Caco-2 (cell line): ENCODE data around the gene COQ4. TPM values are rescaled to one million over a fixed set of nuclear protein-coding genes. Genes with fewer than 3 reads are reported as not detected.
A peak's percentile ranks its signal among the peaks of the same experiment; 100 is the strongest.

Source experiments
- BruUV-seq: library from RNA; stranded (reverse); fragments of 400-500 nt; replicated peaks from 2 replicates; lab custom pipeline; 2021; lab: Mats Ljungman, UMichigan
- CTCF ChIA-PET: fragments of 300-600 bp; sonication (Branson Sonifier 250); formaldehyde crosslinking; loops from one replicate; lab custom pipeline; 2022; ENCODE audit warnings: antibody characterized with exemption; lab: Charles Lee
- POLR2A ChIA-PET: fragments of 300-600 bp; sonication (Branson Sonifier 250); formaldehyde crosslinking; loops from one replicate; lab custom pipeline; 2022; ENCODE audit warnings: antibody characterized with exemption; lab: Charles Lee
- DNase-seq, 2 experiments: peaks; one replicate each; pipeline versions ENCODE4 v3.0.0 to v3.0.0-alpha.2; 2020 to 2022
- H3K27me3 ChIP-seq: replicated peaks from 2 replicates; pipeline ENCODE4 v1.6.0; 2011; ENCODE audit warnings: low read length; ENCODE audit not compliant: control insufficient read depth, insufficient read depth
- H3K36me3 ChIP-seq: 2 replicates; pipeline ENCODE4 v1.5.1; 2011; ENCODE audit warnings: low read length; ENCODE audit not compliant: control insufficient read depth, insufficient read depth
- H3K4me1 ChIP-seq: fragments of 250-450 bp; sonication (Bioruptor Pico); 2 replicates; pipeline ENCODE4 v1.5.1; 2020; ENCODE audit warnings: mild to moderate bottlenecking
- H3K4me3 ChIP-seq: 2 replicates; pipeline ENCODE4 v1.5.1; 2011; ENCODE audit warnings: low read depth, mild to moderate bottlenecking, control low read depth, low read length
- H3K9me3 ChIP-seq: fragments of 250-450 bp; sonication (Bioruptor Pico); 2 replicates; pipeline ENCODE4 v1.5.1; 2020; ENCODE audit warnings: mild to moderate bottlenecking, moderate library complexity
- H3K27ac Mint-ChIP-seq: one replicate; pipeline ENCODE4 v1.8.0; 2022; ENCODE audit warnings: mixed read lengths; ENCODE audit not compliant: unreplicated experiment
- H3K27me3 Mint-ChIP-seq: one replicate; pipeline ENCODE4 v1.8.0; 2022; ENCODE audit warnings: mixed read lengths; ENCODE audit not compliant: insufficient read depth, unreplicated experiment
- H3K36me3 Mint-ChIP-seq: one replicate; pipeline ENCODE4 v1.8.0; 2022; ENCODE audit warnings: mild to moderate bottlenecking, mixed read lengths; ENCODE audit not compliant: insufficient read depth, unreplicated experiment
- H3K4me1 Mint-ChIP-seq: one replicate; pipeline ENCODE4 v1.8.0; 2022; ENCODE audit warnings: low read depth, mixed read lengths; ENCODE audit not compliant: unreplicated experiment
- H3K4me3 Mint-ChIP-seq: one replicate; pipeline ENCODE4 v1.8.0; 2022; ENCODE audit warnings: mild to moderate bottlenecking, moderate library complexity, mixed read lengths; ENCODE audit not compliant: unreplicated experiment
- H3K9me3 Mint-ChIP-seq: one replicate; pipeline ENCODE4 v1.8.0; 2022; ENCODE audit warnings: mixed read lengths; ENCODE audit not compliant: unreplicated experiment
- CTCF ChIP-seq, 2 experiments: fragments of 200-600 bp in 1 of 2; IDR thresholded peaks; 1 replicate in 1 of 2; 2 replicates in 1 of 2; pipeline versions ENCODE4 v1.5.1 to v1.8.0; 2011 to 2022; ENCODE audit warnings: antibody characterized with exemption in 1 of 2, control low read depth in 1 of 2, inconsistent platforms in 1 of 2, low read depth in 1 of 2, low read length in 1 of 2, mild to moderate bottlenecking in 1 of 2, moderate library complexity in 1 of 2; ENCODE audit not compliant: insufficient read depth in 1 of 2, severe bottlenecking in 1 of 2, unreplicated experiment in 1 of 2
- intact Hi-C: fragments of 100-400 bp; cut with micrococcal nuclease; formaldehyde crosslinking; loops from one replicate; pipeline ENCODE4 v1.10.0; 2022; ENCODE audit not compliant: unreplicated experiment
- total RNA-seq: library from RNA; stranded (reverse); gene quantifications from 2 replicates; pipeline ENCODE4 v1.2.3, GENCODE V29; 2022

COQ4 gene
- total RNA-seq, 1 experiment from 2014 or later: 48.9 TPM

- no TSS peak for BruUV-seq
- Histone ChIP-seq H3K9me3 (no peaks in the 10 kb centered on the region), H3K27me3 (no peaks in the 10 kb centered on the region), H3K36me3 (no peaks in the 10 kb centered on the region), H3K4me1 (peaks cover 26% of the 10 kb centered on the region), H3K4me3 (no peak overlapping the region)
- no peak for DNase-seq
- no peak overlapping the region for H3K4me3 Mint-ChIP-seq
- H3K27me3 Mint-ChIP-seq: no peaks in the 10 kb centered on the region
- TF ChIP-seq CTCF (IDR thresholded peaks at IDR 0.05; ENCODE audit: insufficient read depth in 1 of 2, low read depth in 1 of 2, low read length in 1 of 2, severe bottlenecking in 1 of 2, unreplicated experiment in 1 of 2): no peak
- intact Hi-C loops: loop anchor here (2.0 kb wide), 1 partner anchor 119 kb away; no protein-coding TSS in a partner anchor
- ChIA-PET POLR2A (no interaction called here), CTCF (interaction anchor here (1.0 to 1.5 kb wide), 2 partner anchors 18 to 126 kb away, joined by 3 to 10 read pairs; partner anchors contain the start of genes GOLGA2 and SWI5)
- H3K4me1 Mint-ChIP-seq: peaks cover 13% of the 10 kb centered on the region
- H3K9me3 Mint-ChIP-seq: no peaks in the 10 kb centered on the region
- H3K36me3 Mint-ChIP-seq: peaks cover 14% of the 10 kb centered on the region
- H3K27ac Mint-ChIP-seq: no peak overlapping the region
Measured at GRCh38 chr9:128294142-128294541, 28.5 kb upstream of the COQ4 start.

- POLR2A ChIA-PET: no interaction called here
- Mint-ChIP-seq H3K4me1 (peaks cover 13% of the 10 kb centered on the region), H3K9me3 (no peaks in the 10 kb centered on the region), H3K27me3 (no peaks in the 10 kb centered on the region), H3K36me3 (peaks cover 14% of the 10 kb centered on the region), H3K4me3 (no peak overlapping the region), H3K27ac (no peak overlapping the region)
- H3K4me3 ChIP-seq: no peak overlapping the region
- H3K27me3 ChIP-seq: no peaks in the 10 kb centered on the region
- H3K36me3 ChIP-seq: no peaks in the 10 kb centered on the region
- H3K9me3 ChIP-seq: no peaks in the 10 kb centered on the region
- intact Hi-C loops: loop anchor here (5.0 kb wide), 1 partner anchor 161 kb away; the partner anchor contains the start of gene ODF2
- no peak for TF ChIP-seq CTCF (IDR thresholded peaks at IDR 0.05; ENCODE audit: insufficient read depth in 1 of 2, low read depth in 1 of 2, low read length in 1 of 2, severe bottlenecking in 1 of 2, unreplicated experiment in 1 of 2)
- no TSS peak for BruUV-seq
- H3K4me1 ChIP-seq: peaks cover 29% of the 10 kb centered on the region
- CTCF ChIA-PET: interaction anchor here (0.5 to 2.1 kb wide), 4 partner anchors 42 to 194 kb away, joined by 3 to 5 read pairs (median 4); no protein-coding TSS in a partner anchor
- peak in 1 of 2 experiments; percentile 71 for DNase-seq
Measured at GRCh38 chr9:128296340-128297220, 26.1 kb upstream of the COQ4 start.

GRCh38 chr9:128297221-128297773 lies 25.3 kb upstream of the COQ4 start:
- intact Hi-C loops: loop anchor here (5.0 kb wide), 1 partner anchor 160 kb away; the partner anchor contains the start of gene ODF2
- BruUV-seq: no TSS peak
- TF ChIP-seq CTCF (IDR thresholded peaks at IDR 0.05; ENCODE audit: insufficient read depth in 1 of 2, low read depth in 1 of 2, low read length in 1 of 2, severe bottlenecking in 1 of 2, unreplicated experiment in 1 of 2): no peak
- Mint-ChIP-seq H3K36me3 (peaks cover 14% of the 10 kb centered on the region), H3K9me3 (no peaks in the 10 kb centered on the region), H3K27ac (no peak overlapping the region), H3K4me3 (no peak overlapping the region), H3K27me3 (no peaks in the 10 kb centered on the region), H3K4me1 (peaks cover 13% of the 10 kb centered on the region)
- CTCF ChIA-PET: interaction anchor here (0.7 to 2.1 kb wide), 3 partner anchors 44 to 65 kb away, joined by 4 to 5 read pairs (median 5); no protein-coding TSS in a partner anchor
- Histone ChIP-seq H3K27me3 (no peaks in the 10 kb centered on the region), H3K4me3 (no peak overlapping the region), H3K9me3 (no peaks in the 10 kb centered on the region), H3K4me1 (peaks cover 29% of the 10 kb centered on the region), H3K36me3 (no peaks in the 10 kb centered on the region)
- POLR2A ChIA-PET: no interaction called here
- no peak for DNase-seq
